Vagina (tissue), 2 donors: ENCODE measurements around the gene FUT7.

Experiments
- CTCF ChIP-seq, 3 experiments: fragments of 450-650 bp in 2 of 3; fragments of 200-600 bp in 1 of 3; sonication (generic) in 1 of 3; IDR thresholded peaks; one replicate each; pipeline ENCODE4 v1.5.1; 2017 to 2019; ENCODE audit warnings: antibody characterized with exemption in 3 of 3, mild to moderate bottlenecking in 2 of 3, moderate library complexity in 2 of 3
- POLR2A ChIP-seq, 2 donors: fragments of 450-650 bp; IDR thresholded peaks; one replicate each; pipeline ENCODE4 v1.6.1; 2017; ENCODE audit warnings: antibody characterized with exemption in 2 of 2, mild to moderate bottlenecking in 2 of 2, moderate library complexity in 2 of 2

GRCh38 chr9:136996361-136997292 lies 35.3 kb downstream of the FUT7 start, which contains the start of gene CLIC3:
- TF ChIP-seq CTCF (IDR thresholded peaks at IDR 0.05) (no peak), POLR2A (IDR thresholded peaks at IDR 0.05) (no peak)
